ENCODE data around the gene TRMT112.

GRCh38 chr11:64357446-64357845 is 40.1 kb upstream of the TRMT112 start:
- TF ChIP-seq POLR2A (IDR thresholded peaks at IDR 0.05) = no peak
- TF ChIP-seq CTCF (IDR thresholded peaks at IDR 0.05) = no peak

Measured in right lobe of liver (tissue), 4 donors.